ENCODE results near the gene NR3C2. TPM values are rescaled to one million over a fixed set of nuclear protein-coding genes. Genes with fewer than 3 reads are reported as not detected.

NR3C2 gene
- total RNA-seq, 1 experiment from 2014 or later = 1.6 TPM

DNA sequence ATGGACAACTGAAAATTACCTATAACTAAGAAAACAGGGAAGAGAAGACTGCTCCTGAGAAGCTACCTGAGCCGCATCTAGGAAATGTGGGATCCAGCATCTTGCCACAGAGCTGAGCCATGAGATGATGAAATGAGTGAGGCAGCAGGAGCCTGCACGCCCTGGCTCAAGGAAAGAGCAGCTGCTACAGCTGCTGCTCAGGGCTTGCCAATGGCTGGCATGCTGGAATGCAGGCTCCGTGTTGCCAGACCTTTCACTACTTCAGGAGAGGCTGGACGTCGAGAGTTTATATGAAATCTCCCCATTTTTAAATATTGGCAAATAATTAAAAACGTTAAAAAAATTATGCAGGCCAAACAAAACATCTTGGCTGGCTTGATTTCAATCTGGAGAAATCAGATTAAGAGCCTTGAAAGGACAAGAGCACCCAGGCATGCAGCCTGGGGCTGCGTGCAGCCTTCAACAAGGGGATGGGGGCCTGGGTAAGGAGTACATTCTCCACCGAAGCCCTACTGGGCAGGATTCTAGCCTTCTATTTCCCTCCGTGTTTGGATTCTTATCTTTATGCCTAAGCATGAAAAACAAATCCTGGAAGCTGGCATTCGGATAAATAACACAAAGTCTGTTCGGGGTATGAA, 227.6 kb downstream of the NR3C2 start:
- no peak for DNase-seq
- no peak overlapping the region for H2AFZ ChIP-seq (ENCODE audit: low read length)
- H3K9me2 ChIP-seq (replicated peaks; ENCODE audit: insufficient read depth, low read length) = no peaks in the 10 kb centered on the region
- peaks cover 2% of the 10 kb centered on the region; the same call in 1 of the 2 replicates for H3K4me1 ChIP-seq (ENCODE audit: low read length)
- H3K4me2 ChIP-seq (ENCODE audit: low read depth, low read length, poor library complexity, severe bottlenecking) = no peak overlapping the region
- H3K36me3 ChIP-seq (ENCODE audit: insufficient read depth, low read length) = no peaks in the 10 kb centered on the region
- H3K9me3 ChIP-seq (ENCODE audit: low read length) = no peaks in the 10 kb centered on the region
- H3K4me3 ChIP-seq (ENCODE audit: low read length) = no peak overlapping the region
- no peaks in the 10 kb centered on the region for H4K20me1 ChIP-seq (ENCODE audit: insufficient read depth, low read depth, low read length)
- H3K9ac ChIP-seq (ENCODE audit: low read length) = no peak overlapping the region
- H3K27ac ChIP-seq (ENCODE audit: low read length) = no peak overlapping the region
- peaks cover 9% of the 10 kb centered on the region; the same call in 1 of the 2 replicates for H3K27me3 ChIP-seq (ENCODE audit: low read length)
- no peaks in the 10 kb centered on the region for H3K79me2 ChIP-seq (ENCODE audit: low read length)

DNA sequence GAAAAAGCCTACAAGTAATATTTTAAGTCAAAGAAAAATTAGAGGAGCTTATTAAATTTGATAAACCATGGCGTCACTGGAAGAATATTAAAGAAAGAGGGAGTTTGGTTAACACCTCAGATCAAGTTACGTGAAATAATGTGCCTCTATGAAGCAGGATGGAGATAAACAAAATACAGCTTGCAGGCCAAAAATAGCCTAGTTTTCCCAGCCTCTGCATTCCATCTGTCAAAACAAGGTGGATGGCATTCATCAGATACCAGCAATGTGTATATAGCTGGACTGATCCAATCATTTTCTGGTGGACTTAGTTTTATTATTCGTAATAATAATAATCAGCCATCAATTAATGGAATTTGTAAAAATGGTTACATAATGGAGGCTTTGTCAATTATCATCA, 230.7 kb downstream of the NR3C2 start:
- H3K4me1 ChIP-seq (ENCODE audit: low read length) = no peaks in the 10 kb centered on the region
- H3K79me2 ChIP-seq (ENCODE audit: low read length) = no peaks in the 10 kb centered on the region
- no peak overlapping the region for H3K9ac ChIP-seq (ENCODE audit: low read length)
- no peaks in the 10 kb centered on the region for H3K27me3 ChIP-seq (ENCODE audit: low read length)
- H3K9me3 ChIP-seq (ENCODE audit: low read length) = no peaks in the 10 kb centered on the region
- no peaks in the 10 kb centered on the region for H3K9me2 ChIP-seq (replicated peaks; ENCODE audit: insufficient read depth, low read length)
- H3K36me3 ChIP-seq (ENCODE audit: insufficient read depth, low read length) = no peaks in the 10 kb centered on the region
- H3K4me2 ChIP-seq (ENCODE audit: low read depth, low read length, poor library complexity, severe bottlenecking) = no peak overlapping the region
- DNase-seq = no peak
- H3K27ac ChIP-seq (ENCODE audit: low read length) = no peak overlapping the region
- no peak overlapping the region for H2AFZ ChIP-seq (ENCODE audit: low read length)
- no peaks in the 10 kb centered on the region for H4K20me1 ChIP-seq (ENCODE audit: insufficient read depth, low read depth, low read length)
- H3K4me3 ChIP-seq (ENCODE audit: low read length) = no peak overlapping the region

DNA sequence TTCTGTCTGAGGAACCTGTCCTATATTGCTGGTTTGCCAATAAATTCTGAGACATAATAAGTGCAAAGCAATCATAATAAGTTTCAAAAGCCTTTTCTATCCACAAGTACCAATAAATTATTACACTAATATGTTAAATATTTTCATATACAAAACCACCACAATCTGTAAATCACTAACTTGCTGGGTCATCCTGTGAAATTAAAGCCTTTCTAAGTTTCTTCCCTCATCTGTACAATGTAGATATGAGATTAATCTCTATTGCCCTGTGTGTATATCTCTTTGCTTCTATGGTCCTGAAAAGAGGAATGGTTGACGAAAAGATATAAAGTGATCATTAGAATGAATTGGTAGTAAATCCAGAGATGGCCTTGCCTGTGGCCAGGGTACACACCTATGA, 231.6 kb downstream of the NR3C2 start:
- no peak for DNase-seq

DNA sequence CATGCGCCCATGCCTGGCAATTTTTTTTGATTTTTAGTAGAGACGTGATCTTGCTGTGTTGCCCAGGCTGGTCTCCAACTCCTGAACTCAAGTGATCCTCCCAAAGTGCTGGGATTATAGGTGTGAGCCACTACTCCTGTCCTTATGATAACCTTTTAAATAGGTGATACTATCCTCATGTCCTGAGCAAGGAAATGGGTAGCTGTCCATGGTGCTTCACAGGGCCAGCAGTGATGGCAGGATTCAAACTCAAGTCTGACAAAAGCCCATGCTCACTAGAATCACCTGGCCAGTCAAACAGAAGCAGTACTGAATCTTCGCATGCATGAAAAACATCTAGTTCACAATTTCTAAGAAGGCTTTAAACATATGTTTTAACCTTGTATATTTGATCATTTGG, 235.1 kb downstream of the NR3C2 start:
- no peaks in the 10 kb centered on the region for H4K20me1 ChIP-seq (ENCODE audit: insufficient read depth, low read depth, low read length)
- H3K79me2 ChIP-seq (ENCODE audit: low read length) = no peaks in the 10 kb centered on the region
- no peak overlapping the region for H3K27ac ChIP-seq (ENCODE audit: low read length)
- H3K4me2 ChIP-seq (ENCODE audit: low read depth, low read length, poor library complexity, severe bottlenecking) = no peak overlapping the region
- H3K9me2 ChIP-seq (replicated peaks; ENCODE audit: insufficient read depth, low read length) = no peaks in the 10 kb centered on the region
- H2AFZ ChIP-seq (ENCODE audit: low read length) = no peak overlapping the region
- H3K27me3 ChIP-seq (ENCODE audit: low read length) = no peaks in the 10 kb centered on the region
- H3K4me1 ChIP-seq (ENCODE audit: low read length) = no peaks in the 10 kb centered on the region
- no peak overlapping the region for H3K9ac ChIP-seq (ENCODE audit: low read length)
- DNase-seq = no peak
- no peak overlapping the region for H3K4me3 ChIP-seq (ENCODE audit: low read length)
- H3K9me3 ChIP-seq (ENCODE audit: low read length) = no peaks in the 10 kb centered on the region
- H3K36me3 ChIP-seq (ENCODE audit: insufficient read depth, low read length) = no peaks in the 10 kb centered on the region

More for the DNA sequence above, 231.6 kb downstream of the NR3C2 start:
- no peaks in the 10 kb centered on the region for H3K9me3 ChIP-seq (ENCODE audit: low read length)
- no peak overlapping the region for H3K4me3 ChIP-seq (ENCODE audit: low read length)
- H3K36me3 ChIP-seq (ENCODE audit: insufficient read depth, low read length) = no peaks in the 10 kb centered on the region
- no peaks in the 10 kb centered on the region for H4K20me1 ChIP-seq (ENCODE audit: insufficient read depth, low read depth, low read length)
- H3K27ac ChIP-seq (ENCODE audit: low read length) = no peak overlapping the region
- H3K9ac ChIP-seq (ENCODE audit: low read length) = no peak overlapping the region
- H3K4me1 ChIP-seq (ENCODE audit: low read length) = no peaks in the 10 kb centered on the region
- no peaks in the 10 kb centered on the region for H3K9me2 ChIP-seq (replicated peaks; ENCODE audit: insufficient read depth, low read length)
- no peak overlapping the region for H2AFZ ChIP-seq (ENCODE audit: low read length)
- no peak overlapping the region for H3K4me2 ChIP-seq (ENCODE audit: low read depth, low read length, poor library complexity, severe bottlenecking)
- no peaks in the 10 kb centered on the region for H3K27me3 ChIP-seq (ENCODE audit: low read length)
- no peaks in the 10 kb centered on the region for H3K79me2 ChIP-seq (ENCODE audit: low read length)

DNA sequence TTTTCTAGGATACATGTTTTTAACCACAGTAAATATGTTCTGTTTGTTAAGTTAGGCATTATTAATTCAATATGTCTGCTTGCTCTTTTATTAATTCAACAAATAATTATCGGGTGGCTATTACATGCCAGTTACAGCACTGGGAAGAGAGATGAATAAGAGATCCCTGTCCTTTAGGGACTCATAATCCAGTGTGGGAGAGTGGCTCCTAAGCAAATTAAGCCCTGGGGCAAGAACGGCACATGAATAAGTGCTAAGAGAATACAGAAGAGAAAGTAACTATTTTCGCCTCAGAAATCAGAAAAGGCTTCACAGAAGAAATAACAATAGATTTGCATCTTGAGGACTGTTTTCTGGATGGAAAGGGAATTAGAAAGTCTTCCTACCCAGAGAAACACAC, 236.7 kb downstream of the NR3C2 start:
- no peaks in the 10 kb centered on the region for H3K9me3 ChIP-seq (ENCODE audit: low read length)
- H3K36me3 ChIP-seq (ENCODE audit: insufficient read depth, low read length) = no peaks in the 10 kb centered on the region
- no peak overlapping the region for H3K9ac ChIP-seq (ENCODE audit: low read length)
- no peaks in the 10 kb centered on the region for H4K20me1 ChIP-seq (ENCODE audit: insufficient read depth, low read depth, low read length)
- H3K79me2 ChIP-seq (ENCODE audit: low read length) = no peaks in the 10 kb centered on the region
- H3K9me2 ChIP-seq (replicated peaks; ENCODE audit: insufficient read depth, low read length) = no peaks in the 10 kb centered on the region
- no peak overlapping the region for H3K4me2 ChIP-seq (ENCODE audit: low read depth, low read length, poor library complexity, severe bottlenecking)
- no peak for DNase-seq
- no peaks in the 10 kb centered on the region for H3K4me1 ChIP-seq (ENCODE audit: low read length)
- H3K27ac ChIP-seq (ENCODE audit: low read length) = no peak overlapping the region
- H3K4me3 ChIP-seq (ENCODE audit: low read length) = no peak overlapping the region
- H3K27me3 ChIP-seq (ENCODE audit: low read length) = no peaks in the 10 kb centered on the region
- no peak overlapping the region for H2AFZ ChIP-seq (ENCODE audit: low read length)

GRCh38 chr4:148204892-148205291, 237.3 kb downstream of the NR3C2 start:
- Histone ChIP-seq H3K4me2 (ENCODE audit: low read depth, low read length, poor library complexity, severe bottlenecking) (no peak overlapping the region), H4K20me1 (ENCODE audit: insufficient read depth, low read depth, low read length) (no peaks in the 10 kb centered on the region), H3K4me1 (ENCODE audit: low read length) (no peaks in the 10 kb centered on the region), H3K27me3 (ENCODE audit: low read length) (no peaks in the 10 kb centered on the region), H3K9me2 (replicated peaks; ENCODE audit: insufficient read depth, low read length) (no peaks in the 10 kb centered on the region), H3K79me2 (ENCODE audit: low read length) (no peaks in the 10 kb centered on the region), H3K9me3 (ENCODE audit: low read length) (no peaks in the 10 kb centered on the region), H3K27ac (ENCODE audit: low read length) (no peak overlapping the region), H3K9ac (ENCODE audit: low read length) (no peak overlapping the region), H3K4me3 (ENCODE audit: low read length) (no peak overlapping the region), H2AFZ (ENCODE audit: low read length) (no peak overlapping the region), H3K36me3 (ENCODE audit: insufficient read depth, low read length) (no peaks in the 10 kb centered on the region)
- DNase-seq = no peak

DNA sequence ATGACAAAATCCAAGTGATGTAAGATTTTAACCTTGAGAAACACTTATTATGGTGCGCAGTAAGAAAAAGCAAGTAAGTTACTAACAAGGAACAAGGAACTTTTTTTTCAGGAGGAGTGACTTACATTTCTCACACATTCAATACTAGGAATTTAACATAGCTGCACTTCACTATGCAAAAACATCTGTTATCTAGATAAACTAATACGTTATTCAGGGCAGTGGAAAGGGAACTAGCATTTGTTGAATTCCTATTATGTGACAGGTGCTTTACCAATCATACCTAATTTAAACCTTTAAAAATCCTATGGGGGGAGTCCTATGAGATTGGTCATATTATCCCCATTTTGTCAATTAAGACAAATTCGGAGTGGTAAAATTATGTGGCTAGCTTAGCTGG, 238.0 kb downstream of the NR3C2 start:
- Histone ChIP-seq H3K27ac (ENCODE audit: low read length) (no peak overlapping the region), H3K9me2 (replicated peaks; ENCODE audit: insufficient read depth, low read length) (no peaks in the 10 kb centered on the region), H3K9ac (ENCODE audit: low read length) (no peak overlapping the region), H3K4me1 (ENCODE audit: low read length) (no peaks in the 10 kb centered on the region), H4K20me1 (ENCODE audit: insufficient read depth, low read depth, low read length) (no peaks in the 10 kb centered on the region), H3K36me3 (ENCODE audit: insufficient read depth, low read length) (no peaks in the 10 kb centered on the region), H3K9me3 (ENCODE audit: low read length) (no peaks in the 10 kb centered on the region), H3K79me2 (ENCODE audit: low read length) (no peaks in the 10 kb centered on the region), H3K4me3 (ENCODE audit: low read length) (no peak overlapping the region), H3K27me3 (ENCODE audit: low read length) (no peaks in the 10 kb centered on the region), H3K4me2 (ENCODE audit: low read depth, low read length, poor library complexity, severe bottlenecking) (no peak overlapping the region), H2AFZ (ENCODE audit: low read length) (no peak overlapping the region)
- no peak for DNase-seq

DNA sequence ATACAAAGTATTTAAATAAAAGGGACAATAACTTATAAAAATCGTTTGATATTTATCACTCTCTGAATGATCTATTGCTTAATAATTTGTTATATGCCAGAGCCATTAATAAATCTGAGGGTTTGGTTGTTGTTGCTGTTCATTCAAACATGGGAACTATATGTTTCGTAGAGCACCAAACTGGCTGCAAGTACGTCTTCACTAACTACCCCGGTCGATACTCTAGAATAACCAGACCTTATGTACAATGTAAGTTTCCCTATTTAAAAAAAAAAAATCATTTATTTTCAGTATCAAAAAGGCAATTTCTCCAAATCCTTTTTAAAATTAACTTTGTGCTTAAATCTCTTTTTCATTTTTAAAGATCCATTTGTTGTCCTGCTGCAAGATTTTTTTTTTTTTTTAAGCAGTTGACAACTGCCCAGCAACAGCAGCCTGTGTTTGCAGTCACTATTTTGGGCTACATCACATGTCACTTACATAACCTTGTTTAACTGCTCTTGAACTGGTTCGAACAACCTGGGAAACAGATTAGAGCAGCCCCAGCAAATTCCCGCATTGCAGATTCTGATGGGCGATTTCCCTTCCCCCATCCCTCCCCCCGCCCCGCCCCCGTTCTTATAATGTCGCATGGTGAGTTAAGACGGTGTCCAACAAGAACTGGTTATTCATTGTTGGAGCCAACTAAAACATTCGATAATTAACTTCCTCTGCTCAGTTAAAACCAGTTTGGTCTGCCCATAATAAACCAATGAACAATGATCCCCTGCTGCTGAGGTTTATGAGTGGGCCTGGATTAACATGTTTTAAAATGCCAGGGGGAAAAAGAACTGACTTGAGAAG, 238.9 kb downstream of the NR3C2 start:
- no peak overlapping the region for H3K9ac ChIP-seq (ENCODE audit: low read length)
- H3K9me2 ChIP-seq (replicated peaks; ENCODE audit: insufficient read depth, low read length) = no peaks in the 10 kb centered on the region
- no peaks in the 10 kb centered on the region for H3K4me1 ChIP-seq (ENCODE audit: low read length)
- H2AFZ ChIP-seq (ENCODE audit: low read length) = no peak overlapping the region
- H3K27ac ChIP-seq (ENCODE audit: low read length) = no peak overlapping the region
- H4K20me1 ChIP-seq (ENCODE audit: insufficient read depth, low read depth, low read length) = no peaks in the 10 kb centered on the region
- no peaks in the 10 kb centered on the region for H3K79me2 ChIP-seq (ENCODE audit: low read length)
- H3K9me3 ChIP-seq (ENCODE audit: low read length) = no peaks in the 10 kb centered on the region
- DNase-seq = no peak
- no peaks in the 10 kb centered on the region for H3K27me3 ChIP-seq (ENCODE audit: low read length)
- no peak overlapping the region for H3K4me3 ChIP-seq (ENCODE audit: low read length)
- H3K4me2 ChIP-seq (ENCODE audit: low read depth, low read length, poor library complexity, severe bottlenecking) = no peak overlapping the region
- H3K36me3 ChIP-seq (ENCODE audit: insufficient read depth, low read length) = no peaks in the 10 kb centered on the region
